Cardiac septum (tissue), 1 donor: ENCODE measurements around the gene GNRHR. TPM values are rescaled to one million over a fixed set of nuclear protein-coding genes. Genes with fewer than 3 reads are reported as not detected.

Experiments
- DNase-seq: peaks from one replicate; pipeline ENCODE4 v3.0.0-alpha.2; 2020; ENCODE audit warnings: low spot score
- intact Hi-C: fragments of 100-400 bp; cut with DNase I; formaldehyde crosslinking; loops from one replicate; pipeline ENCODE4 v1.14.0; 2022
- total RNA-seq: library from RNA; stranded (reverse); fragmentation: NEBNext Ultra II Directional; extraction: Animal tissue kit (Norgen Biotek cat#: 25700); gene quantifications from one replicate; pipeline ENCODE4 v1.2.1, GENCODE V29; 2021
- donor health status: DM: no; HTN: no; CAD: no.

Gene GNRHR
- total RNA-seq, 1 donor from 2014 or later: not detected

DNA sequence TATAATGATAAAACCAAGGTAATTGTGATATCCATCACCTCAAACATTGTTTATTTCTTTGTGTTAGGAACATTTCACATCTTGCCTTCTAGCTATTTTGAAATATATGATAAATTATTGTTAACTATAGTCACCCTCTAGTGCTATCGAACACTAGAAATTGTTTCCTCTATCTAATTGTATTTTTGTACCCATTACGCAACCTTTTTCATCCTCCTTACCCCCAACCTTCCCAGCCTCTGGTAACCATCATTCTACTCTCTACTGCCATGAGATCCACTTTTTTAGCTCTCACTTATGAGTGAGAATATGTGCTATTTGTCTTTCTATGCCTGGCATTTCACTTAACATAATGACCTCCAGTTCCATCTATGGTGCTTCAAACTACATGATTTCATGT is 49.3 kb downstream of the GNRHR start:
- DNase-seq: no peak
- intact Hi-C loops: loop anchor here (5.0 kb wide), 1 partner anchor 158 kb away; the partner anchor contains the start of gene CENPC

DNA sequence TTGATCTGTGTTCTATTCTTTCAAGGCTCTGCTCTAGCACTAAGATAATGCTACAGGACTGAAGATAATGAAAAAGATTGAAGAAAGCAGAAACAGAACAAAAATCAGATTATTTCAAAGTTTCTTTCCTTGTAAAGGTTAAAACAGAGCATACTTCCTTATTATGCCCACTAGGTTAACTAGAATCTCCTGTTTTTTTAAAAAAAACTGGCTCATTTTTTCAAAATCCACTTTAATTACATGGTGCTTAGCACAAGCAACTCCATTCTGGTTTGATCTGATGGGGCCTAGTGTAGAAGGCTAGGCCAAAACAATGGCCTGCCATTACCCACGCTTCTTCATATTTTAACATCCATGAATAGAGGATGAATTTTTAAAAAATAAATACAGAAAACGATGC is 52.0 kb downstream of the GNRHR start:
- DNase-seq: no peak
- intact Hi-C loops: loop anchor here (5.0 kb wide), 1 partner anchor 155 kb away; the partner anchor contains the start of gene CENPC

DNA sequence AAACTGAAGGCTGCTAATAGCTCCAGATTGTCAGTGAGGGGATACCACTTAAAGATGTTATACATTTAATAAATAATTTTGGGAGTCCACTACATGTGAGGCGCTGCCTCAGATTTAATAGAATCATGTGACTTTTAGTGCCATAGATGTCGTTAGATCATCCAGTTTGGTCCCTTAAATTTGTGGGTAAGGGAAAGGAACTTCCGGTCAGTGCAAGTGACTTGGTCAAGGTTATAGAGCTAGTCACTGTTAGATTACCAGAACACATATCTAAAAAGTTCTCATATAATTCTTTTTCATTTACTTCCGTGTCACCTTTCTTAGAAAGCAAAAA is 52.7 kb downstream of the GNRHR start:
- DNase-seq: no peak
- intact Hi-C loops: loop anchor here (5.0 kb wide), 1 partner anchor 154 kb away; the partner anchor contains the start of gene CENPC

DNA sequence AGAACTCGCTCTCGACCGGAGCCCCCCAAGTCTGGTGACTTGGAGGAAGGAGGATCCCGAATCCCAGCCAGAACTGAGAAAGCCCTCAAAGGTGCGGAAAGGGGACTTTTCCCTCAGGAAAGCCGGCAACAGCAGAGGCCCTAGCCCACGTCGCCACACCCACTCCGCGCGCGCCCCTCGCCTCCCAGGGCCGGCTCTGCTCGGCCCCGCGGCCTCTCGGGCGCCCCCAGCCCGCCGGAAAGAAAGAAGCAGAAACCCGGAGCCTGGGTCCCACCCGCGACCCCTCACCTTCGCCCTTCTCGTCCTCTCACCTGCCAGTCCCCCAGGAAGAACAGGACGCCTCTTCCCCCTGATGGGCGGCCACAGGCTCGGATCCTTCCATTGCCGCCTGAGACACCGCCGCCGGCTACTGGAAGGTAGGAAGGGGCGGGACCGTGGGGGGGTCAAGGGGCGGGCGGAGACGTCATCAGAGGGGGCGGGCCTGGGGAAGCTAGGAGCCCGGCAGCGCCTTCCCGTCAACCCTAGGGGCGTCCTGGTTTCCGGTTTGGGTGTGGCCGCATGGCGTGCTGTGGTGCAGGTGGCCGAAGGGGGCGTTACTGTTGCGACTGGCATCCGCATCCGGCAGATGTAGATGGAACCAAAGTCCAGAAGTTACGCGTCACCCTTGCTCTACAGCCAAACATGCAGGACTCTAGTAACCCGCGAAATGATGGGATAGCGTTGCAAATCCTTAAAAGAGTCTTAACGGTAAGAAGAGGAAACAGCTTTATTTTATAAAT is 53.3 kb downstream of the GNRHR start, which contains the start of gene UBA6:
TSS of gene UBA6 (minus strand) at position 418 of the 779 bp plus-strand sequence. CDS start at position 382, 36 bp downstream.
- peak; percentile 98 for DNase-seq
- intact Hi-C loops: loop anchor here (5.0 kb wide), 1 partner anchor 154 kb away; the partner anchor contains the start of gene CENPC

DNA sequence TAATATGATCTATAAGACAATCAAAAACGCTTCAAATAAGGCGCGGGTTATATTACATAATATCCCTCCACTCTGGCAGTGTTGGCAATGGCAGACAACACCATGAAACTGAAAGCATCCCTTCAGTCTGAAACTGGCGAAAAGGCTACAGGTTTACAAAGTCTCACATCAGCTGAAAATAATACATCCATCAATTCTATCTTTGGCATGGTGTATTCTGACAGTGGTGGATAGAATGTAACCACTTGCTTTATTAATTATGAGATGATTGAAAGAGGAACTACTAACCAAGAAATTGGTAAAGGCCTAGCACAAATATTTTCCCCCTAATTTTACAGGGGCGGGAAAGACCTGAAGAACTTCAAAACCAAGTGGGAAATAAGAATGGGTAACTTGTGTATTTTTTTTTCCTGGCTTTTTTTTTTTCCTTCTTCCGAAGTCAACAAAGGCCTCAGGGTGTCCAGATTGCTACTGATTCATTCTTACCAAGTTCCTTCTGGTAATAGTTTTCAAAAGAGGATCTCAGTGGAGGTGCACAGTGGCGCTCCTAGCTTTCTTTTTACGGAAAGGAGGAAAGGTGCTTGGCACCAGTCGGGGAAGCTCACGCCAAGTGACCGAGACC is 54.0 kb downstream of the GNRHR start:
- intact Hi-C loops: loop anchor here (5.0 kb wide), 1 partner anchor 153 kb away; the partner anchor contains the start of gene CENPC
- DNase-seq: no peak

DNA sequence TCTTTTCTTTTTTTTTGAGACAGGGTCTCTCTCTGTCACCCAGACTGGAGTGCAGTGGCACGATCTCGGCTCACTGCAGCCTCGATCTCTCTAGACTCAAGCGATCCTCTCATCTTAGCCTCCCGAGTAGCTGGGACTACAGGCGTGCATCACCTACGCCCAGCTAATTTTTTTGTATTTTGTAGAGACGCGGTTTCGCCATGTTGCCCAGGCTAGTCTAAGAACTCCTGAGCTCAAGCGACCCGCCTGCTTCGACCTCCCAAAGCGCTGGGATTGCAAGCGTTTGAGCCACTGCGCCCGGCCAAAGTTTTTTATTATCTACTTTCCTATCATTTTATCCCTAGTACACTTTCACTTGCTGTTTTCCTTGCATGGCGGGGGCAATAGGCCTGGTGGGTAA is 54.6 kb downstream of the GNRHR start:
- intact Hi-C loops: loop anchor here (5.0 kb wide), 1 partner anchor 152 kb away; the partner anchor contains the start of gene CENPC
- no peak for DNase-seq

DNA sequence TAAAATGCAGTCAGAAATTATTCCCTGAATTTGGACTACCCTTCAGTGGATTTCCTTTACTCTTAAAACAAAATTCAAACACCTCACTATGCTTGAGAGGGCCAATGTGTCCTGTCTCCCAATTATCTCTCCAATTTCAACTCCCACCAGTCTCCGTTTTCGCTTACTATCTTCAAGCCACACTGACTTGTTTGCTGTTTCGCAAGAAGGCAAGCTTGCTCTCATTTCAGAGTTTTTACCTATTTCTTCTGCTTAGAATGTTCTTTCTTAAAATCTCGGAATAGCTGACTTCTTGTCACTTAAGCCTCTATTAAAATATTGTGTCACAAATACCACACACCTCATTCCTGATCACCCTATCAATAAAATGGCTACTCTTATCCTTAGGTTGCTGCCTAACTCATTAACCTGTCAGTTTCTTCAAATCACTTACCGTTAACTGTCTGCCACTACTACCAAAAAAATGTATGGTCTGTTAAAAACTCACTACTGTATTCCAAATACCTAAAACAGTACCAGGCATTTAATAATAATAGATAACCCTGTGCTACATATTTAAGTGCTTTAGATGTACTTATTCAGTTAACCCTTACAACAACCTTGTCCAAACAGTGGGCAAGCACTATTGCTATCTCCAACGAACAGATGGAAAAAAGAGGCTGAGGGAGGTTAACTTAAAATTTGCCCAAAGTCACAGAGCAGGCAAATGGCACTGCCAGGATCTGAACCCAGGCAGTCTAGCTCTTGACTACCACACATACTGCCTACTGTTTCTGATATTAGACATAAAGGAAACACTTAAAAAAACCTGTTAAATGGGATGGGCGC is 56.1 kb downstream of the GNRHR start:
- DNase-seq: no peak
- intact Hi-C loops: no loop called here

DNA sequence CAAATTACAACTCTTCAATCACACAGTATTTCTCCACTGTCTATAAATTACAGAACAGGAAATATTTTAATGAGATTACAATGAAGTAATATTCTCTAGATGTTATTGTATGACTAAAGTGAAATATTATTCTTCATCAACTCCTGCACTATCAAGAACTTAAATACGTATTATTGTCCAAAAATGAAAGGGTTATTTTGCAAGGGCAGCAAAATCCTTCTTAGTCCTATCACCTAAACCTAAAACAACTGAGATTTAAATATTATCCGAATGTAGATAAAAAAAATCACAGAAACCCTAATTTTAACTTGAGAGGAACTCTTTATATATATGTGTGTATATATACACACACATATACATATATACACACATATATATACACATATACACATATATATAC is 58.1 kb downstream of the GNRHR start:
- no peak for DNase-seq
- intact Hi-C loops: no loop called here

DNA sequence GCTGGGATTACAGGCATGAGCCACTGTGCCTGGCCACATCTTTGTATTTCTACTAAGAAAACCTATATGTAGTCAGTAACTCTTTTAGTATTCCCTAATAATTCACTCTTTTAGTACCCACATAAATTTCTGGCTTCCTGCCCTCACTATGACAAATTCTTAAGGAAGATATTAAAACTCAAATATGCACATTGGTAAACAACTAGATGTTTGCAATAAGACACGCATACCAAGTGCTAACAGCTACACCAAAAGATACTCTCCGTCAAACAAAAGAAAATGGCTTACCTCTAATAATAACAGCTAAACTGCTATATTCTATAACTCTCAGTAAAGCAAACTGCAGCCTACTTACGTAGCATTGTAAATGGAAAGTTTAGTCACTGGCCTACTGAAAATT is 59.5 kb downstream of the GNRHR start:
- intact Hi-C loops: no loop called here
- no peak for DNase-seq

DNA sequence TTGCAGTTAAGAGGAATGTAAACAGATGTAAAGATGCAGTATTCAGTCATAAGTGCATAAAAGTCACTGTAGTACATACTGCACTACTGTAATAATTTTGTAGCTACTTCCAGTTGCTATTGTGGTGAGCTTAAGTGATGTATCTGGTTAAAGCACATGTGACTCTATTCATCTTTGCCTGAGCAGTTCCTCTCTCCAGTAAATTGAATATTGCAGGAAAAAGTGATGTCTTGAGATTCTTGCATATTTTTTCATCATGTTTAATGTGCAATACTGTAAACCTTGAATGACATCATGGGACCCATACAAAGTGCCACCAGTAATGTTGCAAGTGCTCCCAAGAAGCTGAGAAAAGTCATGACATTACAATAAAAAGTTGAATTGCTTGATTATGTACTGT is 62.9 kb downstream of the GNRHR start:
- intact Hi-C loops: no loop called here
- DNase-seq: no peak

Other genes starting within 250 kb of the GNRHR start
- 9.3 TPM for gene CENPC, start 208.9 kb downstream of the GNRHR start, total RNA-seq
- not detected for gene STAP1, start 195.7 kb downstream of the GNRHR start, total RNA-seq
- gene UBA6, start 53.2 kb downstream of the GNRHR start, total RNA-seq: 24.0 TPM
- gene TMPRSS11D, start 129.6 kb upstream of the GNRHR start, total RNA-seq: not detected
- gene TMPRSS11A, start 209.1 kb upstream of the GNRHR start, total RNA-seq: not detected